Raji (cell line): ENCODE results near the gene SPEM2.

Source experiments
- POLR2A ChIP-seq: IDR thresholded peaks from 2 replicates; pipeline ENCODE4 v1.6.1; 2011; ENCODE audit warnings: low read depth, low read length, control low read depth; ENCODE audit not compliant: insufficient read depth

The SPEM2 gene

DNA sequence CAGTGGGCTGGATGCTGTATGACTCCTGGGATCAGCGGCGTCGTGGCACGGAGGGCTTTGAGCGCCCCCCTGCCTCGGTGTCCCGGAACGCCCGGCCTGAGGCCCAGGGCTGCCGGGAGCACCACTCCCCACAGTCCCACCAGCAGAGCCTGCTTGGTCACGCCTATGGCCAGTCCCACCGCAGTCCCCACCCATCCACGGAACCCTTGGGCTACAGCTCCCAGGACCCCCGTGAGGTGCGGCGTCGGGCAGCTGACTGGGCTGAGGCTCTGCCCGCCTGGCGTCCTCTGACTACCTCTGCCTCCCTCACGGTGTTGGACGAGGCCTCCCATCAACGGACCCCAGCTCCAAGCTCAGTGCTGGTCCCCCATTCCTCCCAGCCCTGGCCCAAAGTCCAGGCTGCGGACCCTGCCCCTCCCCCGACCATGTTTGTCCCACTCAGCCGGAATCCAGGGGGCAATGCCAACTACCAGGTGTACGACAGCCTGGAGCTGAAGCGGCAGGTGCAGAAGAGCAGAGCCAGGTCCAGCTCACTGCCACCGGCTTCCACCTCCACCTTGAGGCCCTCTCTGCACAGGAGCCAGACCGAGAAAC, 1.6 kb downstream of the SPEM2 start:
- TF ChIP-seq POLR2A = no peak

DNA sequence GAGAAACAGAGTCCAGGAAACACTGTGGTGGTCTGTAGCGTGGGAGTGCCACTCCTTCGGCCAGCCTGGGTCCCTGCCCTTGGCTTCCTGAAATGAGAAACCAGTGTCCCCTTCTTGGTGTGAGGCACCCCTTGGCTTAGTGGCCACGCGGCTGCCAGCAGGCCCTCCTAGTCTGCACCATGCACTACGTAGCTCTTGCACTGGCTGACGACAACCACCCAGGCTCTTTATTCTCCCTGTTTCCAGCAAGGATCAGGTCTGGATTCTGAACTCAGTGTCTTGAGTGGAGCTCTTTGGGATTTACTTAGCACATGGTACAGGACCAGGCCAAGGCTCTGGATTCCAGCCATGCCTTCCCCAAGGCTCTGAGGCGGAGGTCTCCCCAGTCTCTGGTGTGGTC, 2.1 kb downstream of the SPEM2 start:
- TF ChIP-seq POLR2A = no peak

DNA sequence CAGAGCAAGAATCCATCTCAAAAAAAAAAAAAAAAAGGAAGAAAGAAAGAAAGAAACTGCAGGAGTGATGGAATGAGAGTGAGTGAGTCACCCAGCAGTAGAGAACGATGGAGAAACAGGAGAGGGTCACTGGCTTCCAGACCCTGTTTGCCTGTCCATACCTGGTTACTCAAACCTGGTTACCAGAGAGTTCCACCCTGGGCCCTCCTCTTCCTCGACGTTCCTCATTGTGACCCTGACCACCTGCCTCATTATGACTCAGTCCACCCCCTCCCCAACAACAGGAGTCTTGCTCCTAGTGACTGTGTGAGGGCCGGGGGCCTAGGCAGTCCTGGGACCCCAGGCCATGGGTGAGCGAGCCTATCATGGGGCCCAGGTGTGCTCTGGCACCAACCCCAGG, 3.1 kb downstream of the SPEM2 start, which contains the start of gene SPEM3:
TSS of gene SPEM3 (plus strand) at position 301 of the 400 bp plus-strand sequence. CDS start at position 347, 46 bp downstream.
- TF ChIP-seq POLR2A = no peak

DNA sequence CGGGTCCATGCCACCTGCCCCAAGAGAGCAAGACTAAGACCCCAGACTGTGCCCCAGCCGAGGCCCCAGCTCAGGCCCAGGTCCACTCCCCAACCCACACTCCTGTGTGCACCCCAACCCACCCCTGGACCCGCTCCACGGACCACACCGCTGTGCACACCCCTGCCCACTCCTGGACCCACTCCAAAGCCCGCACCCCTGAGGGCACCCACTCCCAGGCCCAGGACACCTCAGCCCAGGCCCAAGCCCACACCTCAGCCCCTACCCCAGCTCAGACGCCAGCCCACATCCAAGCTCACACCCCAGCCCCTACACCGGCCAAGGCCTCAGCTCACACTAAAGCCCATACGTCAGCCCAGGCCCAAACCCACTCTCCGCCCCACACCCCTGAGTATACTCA, 4.3 kb downstream of the SPEM2 start:
- no peak for TF ChIP-seq POLR2A

DNA sequence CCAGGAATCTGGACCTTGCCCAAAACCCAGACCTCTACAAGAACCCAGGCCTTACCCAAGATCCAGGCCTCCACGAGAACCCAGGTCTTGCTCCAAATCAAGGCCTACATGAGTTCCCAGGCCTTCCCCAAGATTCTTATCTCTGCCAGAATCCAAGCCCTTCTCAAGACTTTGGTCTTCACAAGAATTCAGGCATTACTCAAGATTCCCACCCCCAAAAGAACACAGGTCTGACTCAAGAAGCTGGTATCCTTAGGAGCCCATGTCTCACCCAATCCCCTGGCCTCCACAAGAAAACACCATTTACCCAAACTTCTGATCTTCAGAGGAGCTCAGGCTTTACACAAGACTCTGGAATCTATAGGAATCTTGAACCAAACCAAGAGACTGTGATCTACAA, 5.8 kb downstream of the SPEM2 start:
- TF ChIP-seq POLR2A = no peak

DNA sequence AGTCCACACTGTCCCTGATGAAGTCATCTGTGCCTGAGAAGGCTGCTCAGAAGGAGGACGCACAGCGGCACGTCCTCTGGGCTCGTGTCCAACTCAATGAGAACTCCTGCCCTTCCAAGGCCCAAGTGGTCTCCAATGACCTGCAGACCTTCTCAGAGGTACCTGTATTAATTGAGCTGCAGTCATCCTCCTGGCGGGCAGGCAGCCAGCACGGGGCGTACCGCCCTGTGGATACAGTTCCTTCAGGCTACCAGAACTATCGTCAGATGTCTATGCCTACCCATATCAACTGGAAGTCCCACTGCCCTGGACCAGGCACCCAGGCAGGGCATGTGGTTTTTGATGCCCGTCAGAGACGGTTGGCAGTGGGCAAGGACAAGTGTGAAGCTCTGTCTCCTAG, 6.9 kb downstream of the SPEM2 start:
- no peak for TF ChIP-seq POLR2A

DNA sequence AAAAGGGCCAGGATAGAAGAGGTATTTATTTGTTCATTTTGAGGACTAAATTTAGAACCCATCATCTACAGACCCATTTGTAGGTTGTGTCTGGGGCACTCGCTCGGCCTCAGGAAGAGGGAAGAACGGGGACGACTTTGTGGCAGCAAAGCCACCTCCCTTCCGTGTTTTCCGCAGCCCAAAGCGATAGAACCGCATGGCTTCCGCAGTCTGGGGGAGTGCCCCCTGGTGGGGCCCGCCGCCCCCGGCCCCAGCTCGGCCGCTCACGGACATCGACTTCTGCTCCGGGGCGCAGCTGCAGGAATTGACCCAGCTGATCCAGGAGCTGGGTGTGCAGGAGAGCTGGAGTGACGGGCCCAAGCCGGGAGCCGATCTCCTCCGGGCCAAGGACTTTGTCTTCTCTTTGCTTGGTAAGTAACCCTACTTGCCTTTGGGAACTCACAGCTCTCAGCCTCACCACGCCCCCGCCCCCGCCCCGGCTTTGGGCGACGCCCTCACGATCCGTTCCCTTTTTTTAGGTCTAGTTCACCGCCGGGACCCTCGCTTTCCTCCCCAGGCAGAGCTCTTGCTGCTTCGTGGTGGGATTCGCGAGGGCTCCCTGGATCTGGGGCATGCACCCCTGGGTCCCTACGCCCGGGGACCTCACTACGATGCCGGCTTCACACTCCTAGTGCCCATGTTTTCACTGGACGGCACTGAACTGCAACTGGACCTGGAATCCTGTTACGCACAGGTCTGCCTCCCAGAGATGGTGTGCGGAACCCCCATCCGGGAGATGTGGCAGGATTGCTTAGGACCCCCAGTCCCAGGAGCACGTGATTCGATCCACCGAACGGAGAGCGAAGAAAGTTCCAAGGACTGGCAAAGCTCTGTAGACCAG, 10.5 kb downstream of the SPEM2 start:
- TF ChIP-seq POLR2A = no peak

DNA sequence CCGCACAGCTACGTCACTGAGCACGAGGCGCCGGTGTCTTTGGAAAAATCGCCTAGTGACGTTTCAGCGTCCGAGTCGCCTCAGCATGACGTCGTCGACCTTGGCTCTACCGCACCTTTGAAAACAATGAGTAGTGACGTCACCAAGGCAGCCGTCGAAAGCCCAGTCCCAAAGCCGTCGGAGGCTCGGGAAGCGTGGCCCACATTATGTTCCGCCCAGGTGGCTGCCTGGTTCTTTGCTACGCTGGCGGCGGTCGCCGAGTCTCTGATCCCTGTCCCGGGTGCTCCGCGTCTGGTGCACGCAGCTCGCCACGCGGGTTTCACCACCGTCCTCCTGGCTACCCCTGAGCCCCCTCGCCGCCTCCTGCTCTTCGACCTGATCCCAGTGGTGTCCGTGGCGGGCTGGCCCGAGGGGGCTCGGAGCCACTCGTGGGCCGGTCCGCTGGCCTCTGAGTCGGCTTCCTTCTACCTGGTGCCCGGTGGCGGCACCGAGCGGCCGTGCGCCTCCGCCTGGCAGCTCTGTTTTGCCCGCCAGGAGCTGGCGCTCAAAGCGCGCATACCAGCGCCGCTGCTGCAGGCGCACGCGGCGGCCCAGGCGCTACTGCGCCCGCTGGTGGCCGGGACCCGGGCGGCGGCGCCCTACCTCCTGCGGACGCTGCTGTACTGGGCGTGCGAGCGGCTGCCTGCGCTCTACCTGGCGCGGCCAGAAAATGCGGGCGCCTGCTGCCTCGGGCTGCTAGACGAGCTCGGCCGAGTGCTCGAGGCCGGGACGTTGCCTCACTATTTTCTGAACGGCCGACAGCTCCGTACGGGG, 11.3 kb downstream of the SPEM2 start:
- TF ChIP-seq POLR2A = 0 out of 2 replicates have a peak, but pooled peaks have one; percentile 42

DNA sequence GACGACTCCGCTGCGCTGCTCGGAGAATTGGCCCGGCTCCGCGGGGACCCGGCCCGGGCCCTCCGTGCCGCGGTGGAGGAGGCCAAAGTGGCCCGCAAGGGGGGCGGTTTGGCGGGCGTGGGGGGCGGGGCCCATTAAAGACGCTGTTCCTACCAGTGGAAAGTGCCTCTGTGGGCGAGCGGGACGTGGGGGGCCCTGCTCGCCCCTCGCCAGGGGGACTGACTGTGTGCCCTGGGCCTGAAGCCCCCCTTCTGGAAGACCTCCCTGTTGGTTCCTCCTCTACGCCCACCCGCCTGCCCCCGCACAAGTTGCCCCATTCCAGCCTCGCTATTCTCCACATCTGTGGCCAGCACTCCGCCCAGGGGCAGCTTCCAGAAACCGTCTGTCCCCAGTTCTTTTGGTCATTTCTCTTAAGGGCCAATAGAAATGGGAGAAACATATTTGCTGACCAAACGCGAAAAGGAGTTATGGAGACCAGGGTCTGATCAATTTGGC, 12.0 kb downstream of the SPEM2 start:
- no peak for TF ChIP-seq POLR2A

DNA sequence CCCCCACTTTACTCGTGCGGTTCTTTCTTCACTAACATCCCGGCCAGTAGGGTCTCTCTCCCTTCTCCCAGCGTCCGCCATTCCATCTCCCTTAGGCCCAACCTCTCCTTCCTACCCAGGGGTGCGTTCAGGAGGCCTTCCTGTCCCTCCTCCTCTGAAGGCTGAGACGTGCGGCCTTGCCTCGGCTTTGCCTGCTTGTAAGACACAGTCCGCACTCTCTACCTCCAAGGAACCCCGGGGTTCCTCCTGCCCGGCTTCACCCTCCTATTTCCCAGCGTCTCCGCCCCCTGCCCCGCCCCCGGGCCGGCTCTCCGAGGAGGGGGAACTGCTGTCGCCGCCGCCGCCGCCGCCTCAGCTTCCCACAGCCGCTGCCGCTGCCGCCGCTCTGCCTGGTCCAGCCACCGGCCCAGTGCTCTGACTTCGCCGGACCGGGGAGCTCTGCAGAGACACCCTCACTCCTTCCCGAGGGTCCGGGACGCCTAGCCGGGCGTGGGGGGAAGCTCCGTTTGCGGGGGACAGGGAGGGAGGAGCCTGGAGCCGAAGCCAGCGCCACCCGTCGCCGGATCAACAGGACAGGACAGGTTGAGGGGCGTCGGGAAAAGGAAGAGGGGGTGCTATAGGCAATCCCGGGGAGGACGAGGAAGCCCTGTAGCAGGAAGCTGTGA, 12.7 kb downstream of the SPEM2 start:
- TF ChIP-seq POLR2A = no peak

DNA sequence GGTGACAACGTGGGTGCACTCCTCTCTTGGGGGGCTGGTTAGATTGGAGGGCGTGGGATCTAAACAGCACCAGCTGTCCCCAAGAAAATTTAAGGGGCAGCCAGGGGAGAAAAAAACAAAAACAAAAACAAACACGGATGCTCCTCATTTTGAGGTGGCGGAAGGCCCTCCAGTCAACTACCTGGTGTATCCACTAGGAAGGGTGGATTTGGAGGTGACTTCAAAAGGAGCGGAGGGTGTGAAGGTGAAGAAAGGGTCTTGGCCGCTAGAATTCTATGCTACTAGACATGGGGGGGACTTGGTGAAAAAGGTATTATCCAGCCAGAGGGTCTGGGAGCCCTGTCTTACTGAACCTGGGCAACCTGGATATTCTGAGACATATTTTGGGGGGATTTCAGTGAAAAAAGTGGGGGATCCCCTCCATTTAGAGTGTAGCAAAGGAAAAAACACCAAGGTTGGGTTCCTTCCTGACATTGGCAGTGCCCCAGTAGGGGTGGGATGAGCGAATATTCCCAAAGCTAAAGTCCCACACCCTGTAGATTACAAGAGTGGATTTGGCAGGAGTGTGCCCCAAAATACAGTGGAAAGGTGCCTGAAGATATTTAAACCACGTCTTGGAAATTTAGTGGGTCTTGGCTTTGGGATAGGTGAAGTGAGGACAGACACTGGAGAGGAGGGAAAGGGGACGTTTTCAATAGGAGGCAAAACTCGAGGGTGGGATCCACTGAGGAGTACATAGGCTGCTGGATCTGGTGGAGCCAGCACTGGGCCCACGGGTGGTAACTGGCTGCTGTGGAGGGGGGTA, 13.4 kb downstream of the SPEM2 start:
- no peak for TF ChIP-seq POLR2A

DNA sequence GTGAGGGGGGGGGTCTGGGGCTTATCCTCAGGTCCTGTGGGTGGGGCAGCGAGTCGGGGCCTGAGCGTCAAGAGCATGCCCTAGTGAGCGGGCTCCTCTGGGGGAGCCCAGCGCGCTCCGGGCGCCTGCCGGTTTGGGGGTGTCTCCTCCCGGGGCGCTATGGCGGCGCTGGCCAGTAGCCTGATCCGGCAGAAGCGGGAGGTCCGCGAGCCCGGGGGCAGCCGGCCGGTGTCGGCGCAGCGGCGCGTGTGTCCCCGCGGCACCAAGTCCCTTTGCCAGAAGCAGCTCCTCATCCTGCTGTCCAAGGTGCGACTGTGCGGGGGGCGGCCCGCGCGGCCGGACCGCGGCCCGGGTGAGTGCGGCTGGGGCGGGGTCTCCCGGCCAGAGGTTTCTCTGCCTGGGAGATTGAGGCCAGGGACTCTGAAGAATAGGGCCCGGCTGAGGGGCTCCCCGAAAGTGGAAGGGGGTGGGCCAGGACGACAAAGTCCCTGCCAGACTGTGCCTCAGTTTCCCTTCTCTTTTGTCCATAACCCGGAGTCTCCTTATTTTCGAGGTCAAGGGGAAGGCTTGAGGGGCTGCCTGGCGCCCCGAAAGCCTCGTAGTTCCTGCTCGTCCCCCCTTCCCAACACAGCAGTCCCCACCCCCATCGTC, 14.2 kb downstream of the SPEM2 start, which contains the start of gene FGF11:
TSS of gene FGF11 (plus strand) at position 51 of the 651 bp plus-strand sequence. CDS start at position 160, 109 bp downstream.
- no peak for TF ChIP-seq POLR2A

DNA sequence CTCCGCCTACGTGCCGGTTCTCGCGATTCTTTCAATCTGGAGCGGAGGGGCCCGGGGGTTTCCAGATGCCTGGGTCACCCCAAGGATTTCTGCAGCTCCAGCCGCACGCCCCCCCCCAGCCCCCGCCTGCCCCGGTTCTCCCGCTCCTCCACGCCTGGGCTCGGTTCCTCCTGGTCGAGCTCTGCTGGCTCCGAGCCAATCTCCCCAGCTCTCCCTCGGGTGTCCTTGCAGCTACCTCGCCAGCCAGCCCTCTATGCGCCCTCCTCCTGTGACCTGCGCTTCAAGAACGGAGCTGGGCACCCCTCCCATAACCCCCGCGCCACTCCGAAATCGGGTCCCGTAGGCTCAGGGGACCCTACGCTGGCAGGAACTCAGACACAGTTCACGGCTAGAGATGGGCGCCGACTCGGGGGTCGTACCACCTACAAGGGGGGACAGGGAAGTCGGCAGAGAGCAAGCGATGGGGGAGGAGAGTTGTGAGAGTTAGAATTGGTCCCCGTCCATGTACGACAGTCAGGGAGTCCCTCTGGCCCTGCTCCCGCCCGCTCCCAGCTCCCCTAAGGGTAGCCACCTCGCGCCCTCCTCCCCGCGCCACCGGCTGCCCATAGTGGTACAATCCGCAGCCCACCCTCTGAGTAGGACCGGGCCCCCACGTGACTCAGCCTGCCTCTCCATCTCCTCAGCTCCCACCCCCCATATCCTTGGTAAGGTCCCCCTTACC, 14.9 kb downstream of the SPEM2 start:
- TF ChIP-seq POLR2A = peak; percentile 28; the same call in 1 of the 2 replicates

DNA sequence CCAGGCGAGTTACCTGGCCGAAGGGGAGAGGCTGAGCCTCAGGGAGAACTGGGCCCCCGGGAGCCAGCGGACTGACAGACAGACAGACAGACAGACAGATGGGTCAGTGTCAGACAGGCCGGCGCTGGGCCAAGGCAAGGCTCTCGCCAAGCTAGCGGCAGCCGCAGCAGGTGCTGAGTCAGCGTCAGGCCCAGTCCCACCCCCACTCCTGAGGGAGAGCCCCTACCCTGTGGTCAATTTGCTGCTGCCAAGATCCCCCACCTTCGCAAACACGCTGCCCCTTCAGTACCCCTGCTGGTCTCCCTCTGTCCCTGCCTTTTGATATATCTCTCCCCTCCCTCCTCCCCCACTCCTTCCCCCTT, 15.4 kb downstream of the SPEM2 start:
- TF ChIP-seq POLR2A = peak; percentile 23; the same call in 1 of the 2 replicates
